Glutamatergic neuron (in vitro differentiated cells): ENCODE data around the gene PACSIN2. TPM values are rescaled to one million over a fixed set of nuclear protein-coding genes. Genes with fewer than 3 reads are reported as not detected.

Experiments used
- DNase-seq: peaks from one replicate; pipeline ENCODE4 v3.0.0; 2022
- H3K27ac Mint-ChIP-seq: one replicate; pipeline ENCODE4 v1.8.0; 2020; ENCODE audit warnings: mild to moderate bottlenecking, mixed read lengths, inconsistent platforms; ENCODE audit not compliant: unreplicated experiment
- H3K27me3 Mint-ChIP-seq: one replicate; pipeline ENCODE4 v1.8.0; 2020; ENCODE audit warnings: mild to moderate bottlenecking, moderate library complexity, mixed read lengths, inconsistent platforms; ENCODE audit not compliant: unreplicated experiment
- H3K36me3 Mint-ChIP-seq: one replicate; pipeline ENCODE4 v1.8.0; 2020; ENCODE audit warnings: mild to moderate bottlenecking, mixed read lengths, inconsistent platforms; ENCODE audit not compliant: unreplicated experiment
- H3K4me1 Mint-ChIP-seq: one replicate; pipeline ENCODE4 v1.8.0; 2020; ENCODE audit warnings: mild to moderate bottlenecking, low read depth, mixed read lengths, inconsistent platforms; ENCODE audit not compliant: unreplicated experiment
- H3K4me3 Mint-ChIP-seq: one replicate; pipeline ENCODE4 v1.8.0; 2020; ENCODE audit warnings: mild to moderate bottlenecking, mixed read lengths, inconsistent platforms; ENCODE audit not compliant: unreplicated experiment
- H3K9me3 Mint-ChIP-seq: one replicate; pipeline ENCODE4 v1.8.0; 2020; ENCODE audit warnings: mild to moderate bottlenecking, moderate library complexity, mixed read lengths, inconsistent platforms; ENCODE audit not compliant: unreplicated experiment
- CTCF ChIP-seq: fragments of 200-600 bp; sonication (generic); IDR thresholded peaks from one replicate; pipeline ENCODE4 v1.5.0; 2021; ENCODE audit not compliant: partially characterized antibody, unreplicated experiment
- total RNA-seq: library from RNA; stranded (reverse); fragmentation: NEBNext Ultra II Directional; extraction: Animal tissue kit (Norgen Biotek cat#: 25700); gene quantifications from one replicate; pipeline ENCODE4 v1.2.1, GENCODE V29; 2021; ENCODE audit not compliant: unreplicated experiment

Gene PACSIN2
- total RNA-seq, 1 donor from 2014 or later = 47.3 TPM

GRCh38 chr22:43012390-43012789 lies 2.6 kb downstream of the PACSIN2 start:
- no peak for TF ChIP-seq CTCF
- no peak overlapping the region for H3K4me3 Mint-ChIP-seq
- DNase-seq = no peak

GRCh38 chr22:43011079-43011478 lies 3.9 kb downstream of the PACSIN2 start:
- H3K4me1 Mint-ChIP-seq = peaks cover 8% of the 10 kb centered on the region
- H3K27ac Mint-ChIP-seq = no peak overlapping the region
- peaks cover 5% of the 10 kb centered on the region for H3K27me3 Mint-ChIP-seq
- DNase-seq = no peak
- no peaks in the 10 kb centered on the region for H3K36me3 Mint-ChIP-seq
- H3K9me3 Mint-ChIP-seq = peaks cover 10% of the 10 kb centered on the region
- H3K4me3 Mint-ChIP-seq = no peak overlapping the region
- TF ChIP-seq CTCF = no peak

More at GRCh38 chr22:43012390-43012789, 2.6 kb downstream of the PACSIN2 start:
- Mint-ChIP-seq H3K4me1 (peaks cover 8% of the 10 kb centered on the region), H3K9me3 (peaks cover 11% of the 10 kb centered on the region), H3K27me3 (peaks cover 6% of the 10 kb centered on the region), H3K36me3 (no peaks in the 10 kb centered on the region), H3K27ac (no peak overlapping the region)

GRCh38 chr22:43009444-43009843 lies 5.5 kb downstream of the PACSIN2 start:
- DNase-seq = no peak
- Mint-ChIP-seq H3K9me3 (peaks cover 4% of the 10 kb centered on the region), H3K4me1 (peaks cover 14% of the 10 kb centered on the region), H3K4me3 (no peak overlapping the region), H3K27me3 (peaks cover 5% of the 10 kb centered on the region), H3K36me3 (no peaks in the 10 kb centered on the region), H3K27ac (no peak overlapping the region)
- no peak for TF ChIP-seq CTCF

GRCh38 chr22:43008921-43009320 lies 6.0 kb downstream of the PACSIN2 start:
- H3K27me3 Mint-ChIP-seq = peaks cover 5% of the 10 kb centered on the region
- H3K4me1 Mint-ChIP-seq = peaks cover 20% of the 10 kb centered on the region
- TF ChIP-seq CTCF = no peak
- no peak for DNase-seq
- H3K9me3 Mint-ChIP-seq = peaks cover 4% of the 10 kb centered on the region
- H3K27ac Mint-ChIP-seq = no peak overlapping the region
- H3K4me3 Mint-ChIP-seq = no peak overlapping the region
- no peaks in the 10 kb centered on the region for H3K36me3 Mint-ChIP-seq

- Mint-ChIP-seq H3K36me3 (no peaks in the 10 kb centered on the region), H3K4me1 (peaks cover 20% of the 10 kb centered on the region), H3K4me3 (no peak overlapping the region), H3K27ac (no peak overlapping the region), H3K9me3 (peaks cover 3% of the 10 kb centered on the region), H3K27me3 (peaks cover 5% of the 10 kb centered on the region)
- no peak for DNase-seq
- no peak for TF ChIP-seq CTCF
Observed at GRCh38 chr22:43008509-43008908, 6.4 kb downstream of the PACSIN2 start.
